ENCODE results near the gene BOC. TPM values are rescaled to one million over a fixed set of nuclear protein-coding genes. Genes with fewer than 3 reads are reported as not detected.
A peak's percentile ranks its signal among the peaks of the same experiment; 100 is the strongest.

BOC gene
- total RNA-seq, 1 donor from 2014 or later, result 22.4 TPM

- Mint-ChIP-seq H3K9me3 (ENCODE audit: unreplicated experiment) (no peaks in the 10 kb centered on the region), H3K36me3 (ENCODE audit: unreplicated experiment) (peaks cover 7% of the 10 kb centered on the region), H3K27ac (ENCODE audit: unreplicated experiment) (peak overlapping the region; percentile 88), H3K27me3 (ENCODE audit: unreplicated experiment) (no peaks in the 10 kb centered on the region), H3K4me1 (ENCODE audit: unreplicated experiment) (peaks cover 73% of the 10 kb centered on the region), H3K4me3 (ENCODE audit: unreplicated experiment) (peak overlapping the region; percentile 33)
- no peak for TF ChIP-seq CTCF (IDR thresholded peaks at IDR 0.05)
- no peak for DNase-seq (ENCODE audit: extremely low spot score, unreplicated experiment)
These were observed 34.4 kb downstream of the BOC start for GRCh38 chr3:113245761-113246161.

- Mint-ChIP-seq H3K4me3 (ENCODE audit: unreplicated experiment) (no peak overlapping the region), H3K9me3 (ENCODE audit: unreplicated experiment) (no peaks in the 10 kb centered on the region), H3K27ac (ENCODE audit: unreplicated experiment) (peak overlapping the region; percentile 70), H3K36me3 (ENCODE audit: unreplicated experiment) (peaks cover 19% of the 10 kb centered on the region), H3K27me3 (ENCODE audit: unreplicated experiment) (no peaks in the 10 kb centered on the region), H3K4me1 (ENCODE audit: unreplicated experiment) (peaks cover 60% of the 10 kb centered on the region)
- no peak for DNase-seq (ENCODE audit: extremely low spot score, unreplicated experiment)
- TF ChIP-seq CTCF (IDR thresholded peaks at IDR 0.05), result no peak
These were observed 35.7 kb downstream of the BOC start for GRCh38 chr3:113247068-113247467.

- no peak overlapping the region for H3K4me3 Mint-ChIP-seq (ENCODE audit: unreplicated experiment)
- TF ChIP-seq CTCF (IDR thresholded peaks at IDR 0.05), result no peak
- H3K27ac Mint-ChIP-seq (ENCODE audit: unreplicated experiment), result peak overlapping the region; percentile 48
- no peaks in the 10 kb centered on the region for H3K27me3 Mint-ChIP-seq (ENCODE audit: unreplicated experiment)
- peaks cover 52% of the 10 kb centered on the region for H3K4me1 Mint-ChIP-seq (ENCODE audit: unreplicated experiment)
- DNase-seq (ENCODE audit: extremely low spot score, unreplicated experiment), result no peak
- H3K36me3 Mint-ChIP-seq (ENCODE audit: unreplicated experiment), result peaks cover 19% of the 10 kb centered on the region
- H3K9me3 Mint-ChIP-seq (ENCODE audit: unreplicated experiment), result no peaks in the 10 kb centered on the region
These were observed 36.5 kb downstream of the BOC start for GRCh38 chr3:113247675-113248458.

GRCh38 chr3:113249111-113249510 lies 37.8 kb downstream of the BOC start:
- H3K4me1 Mint-ChIP-seq (ENCODE audit: unreplicated experiment), result peaks cover 46% of the 10 kb centered on the region
- peak overlapping the region; percentile 78 for H3K27ac Mint-ChIP-seq (ENCODE audit: unreplicated experiment)
- no peak for DNase-seq (ENCODE audit: extremely low spot score, unreplicated experiment)
- H3K27me3 Mint-ChIP-seq (ENCODE audit: unreplicated experiment), result no peaks in the 10 kb centered on the region
- no peaks in the 10 kb centered on the region for H3K9me3 Mint-ChIP-seq (ENCODE audit: unreplicated experiment)
- H3K36me3 Mint-ChIP-seq (ENCODE audit: unreplicated experiment), result peaks cover 19% of the 10 kb centered on the region
- no peak overlapping the region for H3K4me3 Mint-ChIP-seq (ENCODE audit: unreplicated experiment)
- TF ChIP-seq CTCF (IDR thresholded peaks at IDR 0.05), result no peak

GRCh38 chr3:113249601-113250000 lies 38.2 kb downstream of the BOC start:
- DNase-seq (ENCODE audit: extremely low spot score, unreplicated experiment), result no peak
- H3K4me1 Mint-ChIP-seq (ENCODE audit: unreplicated experiment), result peaks cover 46% of the 10 kb centered on the region
- peak overlapping the region; percentile 40 for H3K27ac Mint-ChIP-seq (ENCODE audit: unreplicated experiment)
- no peaks in the 10 kb centered on the region for H3K27me3 Mint-ChIP-seq (ENCODE audit: unreplicated experiment)
- H3K4me3 Mint-ChIP-seq (ENCODE audit: unreplicated experiment), result no peak overlapping the region
- H3K9me3 Mint-ChIP-seq (ENCODE audit: unreplicated experiment), result no peaks in the 10 kb centered on the region
- no peak for TF ChIP-seq CTCF (IDR thresholded peaks at IDR 0.05)
- peaks cover 19% of the 10 kb centered on the region for H3K36me3 Mint-ChIP-seq (ENCODE audit: unreplicated experiment)

All from osteocyte (in vitro differentiated cells).